ENCODE measurements around the gene MLLT1. TPM values are rescaled to one million over a fixed set of nuclear protein-coding genes. Genes with fewer than 3 reads are reported as not detected.

MLLT1 gene
- total and polyA plus RNA-seq, 2 of the 8 experiments (the other 6 are each of a cell fraction or from before 2014, with no cell fraction given) = 18.8 to 45.1 TPM

DNA sequence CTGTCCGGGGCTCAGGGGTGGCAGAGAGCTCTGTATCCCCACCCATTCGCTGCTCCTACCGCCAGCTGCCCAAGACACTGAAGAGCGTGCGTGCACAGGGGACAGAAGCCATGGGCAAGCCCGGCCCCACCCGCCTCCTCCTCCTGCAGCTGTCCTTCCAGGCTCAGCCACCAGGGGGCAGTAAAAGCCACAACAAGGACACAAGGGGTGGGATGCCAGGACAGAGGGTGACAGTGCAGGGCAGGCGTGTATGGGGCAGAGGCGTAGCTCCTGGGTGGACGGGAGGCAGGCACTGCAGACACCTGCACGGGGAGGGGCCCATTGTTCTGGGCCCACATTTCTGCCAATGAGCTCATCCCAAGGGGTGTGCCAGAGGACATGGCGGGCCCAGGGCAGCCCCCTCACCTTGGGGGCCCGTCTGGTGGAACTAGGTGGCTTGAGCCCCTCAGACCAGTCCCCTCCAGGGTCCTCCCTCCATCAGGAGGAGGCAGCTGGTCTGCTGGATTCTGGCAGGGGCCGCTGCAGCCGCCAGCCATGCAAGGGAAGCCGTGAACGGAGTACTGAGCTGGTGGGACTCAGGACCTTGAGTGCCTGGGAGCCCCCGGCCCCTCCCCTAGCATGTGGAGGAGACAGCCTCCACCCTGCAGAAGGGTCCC is 61.2 kb downstream of the MLLT1 start (continued):
- no peak for TF ChIP-seq CHD7 (IDR thresholded peaks at IDR 0.05; ENCODE audit: insufficient replicate concordance, low read length)
- no peak for TF ChIP-seq MAFK (IDR thresholded peaks at IDR 0.05; ENCODE audit: low read depth, low read length)
- no peak for TF ChIP-seq POU5F1 (IDR thresholded peaks at IDR 0.05; ENCODE audit: low read depth, low read length)
- peak; percentile 88 to 99 (median 95) for TF ChIP-seq CTCF (IDR thresholded peaks at IDR 0.05; ENCODE audit: control extremely low read depth in 1 of 3, insufficient read depth in 1 of 3, low read depth in 1 of 3, low read length in 3 of 3)
